Measurements from ENCODE around the gene TRIM28. TPM values are rescaled to one million over a fixed set of nuclear protein-coding genes. Genes with fewer than 3 reads are reported as not detected.

TRIM28 gene
- 554 to 826 TPM (median 682 TPM) in 5 replicates for total RNA-seq (2022; extraction: Qiagen RNA extraction; ENCODE audit: low read depth)

DNA sequence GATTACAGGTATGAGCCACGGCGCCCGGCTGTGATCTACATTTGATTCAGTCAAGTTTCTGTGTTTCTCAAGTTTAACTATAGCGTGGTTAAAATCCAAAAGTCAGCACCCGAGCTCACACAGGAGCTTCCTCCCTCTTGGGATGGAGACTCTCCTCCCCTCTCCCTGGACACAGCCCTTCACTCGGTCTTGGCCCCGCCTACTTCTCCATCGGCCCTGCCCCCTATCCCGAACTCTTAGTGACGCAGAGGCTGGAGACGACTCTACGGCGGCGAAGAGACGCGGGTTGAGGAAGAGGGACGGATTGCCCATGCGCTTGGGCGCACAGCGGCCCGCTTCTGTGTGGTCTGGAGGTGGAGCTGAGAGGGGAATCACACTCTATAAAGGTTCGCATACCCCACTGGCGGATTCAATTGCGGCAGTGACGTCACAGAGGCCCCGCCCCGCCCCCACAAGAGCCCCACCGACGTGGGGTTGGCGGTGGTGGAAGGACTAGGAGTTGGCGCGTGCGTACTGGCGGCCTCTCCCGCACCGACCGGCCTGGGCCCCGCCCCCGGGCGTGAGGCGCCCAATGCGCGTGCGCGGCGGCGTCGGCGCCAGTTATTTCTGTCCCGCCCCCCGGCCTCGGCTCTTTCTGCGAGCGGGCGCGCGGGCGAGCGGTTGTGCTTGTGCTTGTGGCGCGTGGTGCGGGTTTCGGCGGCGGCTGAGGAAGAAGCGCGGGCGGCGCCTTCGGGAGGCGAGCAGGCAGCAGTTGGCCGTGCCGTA lies at the start of gene TRIM28:
Gene TRIM28 (plus strand): TSS at position 239 of the 765 bp plus-strand sequence. CDS start 694 bp downstream, outside the sequence.

DNA sequence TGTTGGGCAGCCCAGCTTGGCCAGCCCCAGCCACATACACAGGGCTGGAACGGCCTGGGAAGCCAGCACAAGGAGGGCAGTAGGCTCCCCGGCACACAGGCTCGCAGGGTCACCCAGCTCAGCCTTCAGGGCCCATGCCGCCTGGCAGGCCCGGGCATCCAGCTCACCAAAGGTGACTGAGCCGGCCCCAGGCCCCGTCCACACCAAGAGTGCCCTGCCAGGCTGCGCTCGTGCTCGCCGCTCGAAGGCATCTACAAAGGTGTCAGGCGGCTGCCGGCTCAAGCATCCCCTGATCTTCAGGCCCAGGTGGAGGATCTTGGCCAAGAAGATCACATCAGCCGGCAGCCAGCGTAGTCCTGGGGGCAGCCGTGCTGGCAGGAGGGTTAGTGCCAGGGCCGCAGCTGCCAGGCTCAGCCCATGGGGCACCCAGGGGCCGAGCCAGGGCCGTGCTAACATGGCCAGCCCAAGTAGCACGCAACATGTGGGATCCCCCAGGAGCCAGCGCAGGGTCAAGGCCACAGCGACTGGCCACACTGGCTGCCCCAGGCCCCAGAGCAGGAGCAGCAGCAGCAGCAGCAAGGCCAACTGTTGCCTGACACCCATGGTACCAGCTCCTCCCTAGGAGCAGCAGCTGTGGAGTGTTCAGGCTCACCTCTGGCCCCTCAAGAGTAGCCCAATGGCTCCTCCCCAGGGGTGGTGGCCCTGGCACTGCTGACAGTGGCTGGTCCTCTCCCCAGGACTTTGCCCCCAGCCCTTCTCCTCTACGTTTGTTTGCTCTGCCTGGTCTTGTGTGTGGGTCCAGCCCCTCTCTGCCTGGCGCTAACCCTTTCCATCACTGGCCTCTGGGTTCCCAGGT lies 32.3 kb upstream of the TRIM28 start, which contains the start of gene SLC27A5:
Gene SLC27A5 (minus strand): TSS at position 640 of the 856 bp plus-strand sequence. CDS start 37 bp downstream, at position 603.

DNA sequence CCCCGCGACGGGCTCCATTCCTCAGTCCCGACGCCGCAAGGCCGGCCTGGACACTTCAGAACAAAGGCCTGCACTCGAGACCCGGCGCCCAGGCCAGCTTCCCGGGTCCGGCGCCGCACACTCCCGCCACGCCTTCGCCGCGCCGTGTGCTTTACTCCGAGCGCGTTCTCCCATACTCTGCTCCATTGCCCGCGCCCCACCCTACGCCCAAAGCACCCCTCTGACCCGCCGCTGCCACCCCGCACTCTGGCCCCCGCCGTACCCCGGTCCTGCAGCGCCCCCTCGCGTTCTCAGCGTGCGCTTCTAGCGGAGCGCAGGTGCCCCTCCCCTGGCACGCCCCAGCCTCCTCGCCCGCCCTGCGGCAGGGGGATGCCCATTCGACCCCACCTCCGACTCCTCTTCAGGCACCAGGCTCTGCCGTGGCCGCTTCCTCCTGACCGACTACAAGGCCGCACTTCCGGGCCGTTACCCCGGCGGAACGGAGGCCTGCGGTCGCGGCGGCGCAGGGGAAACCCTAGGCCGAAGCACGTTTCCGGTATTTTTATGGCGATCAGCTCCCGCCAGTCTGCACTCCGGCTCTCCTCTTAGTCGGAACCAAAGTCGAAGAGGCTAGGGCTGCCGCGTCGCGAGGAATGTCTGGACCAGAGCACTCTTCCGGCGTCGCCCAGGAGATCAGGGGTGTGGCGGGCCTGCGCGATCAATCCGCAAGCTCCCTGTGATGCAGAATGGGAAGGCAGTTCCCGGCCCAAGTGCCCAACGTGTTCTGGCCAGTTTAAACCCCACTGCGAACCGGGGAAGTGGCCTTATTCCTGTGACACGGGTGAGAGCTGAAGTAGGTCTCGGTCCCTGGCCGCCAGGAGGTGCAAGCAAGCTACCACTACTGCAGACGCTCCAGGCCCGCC lies 24.3 kb upstream of the TRIM28 start, which contains the start of gene ZBTB45:
Gene ZBTB45 (minus strand): TSS at position 456 of the 902 bp plus-strand sequence. CDS start 2,137 bp downstream, outside the sequence.

DNA sequence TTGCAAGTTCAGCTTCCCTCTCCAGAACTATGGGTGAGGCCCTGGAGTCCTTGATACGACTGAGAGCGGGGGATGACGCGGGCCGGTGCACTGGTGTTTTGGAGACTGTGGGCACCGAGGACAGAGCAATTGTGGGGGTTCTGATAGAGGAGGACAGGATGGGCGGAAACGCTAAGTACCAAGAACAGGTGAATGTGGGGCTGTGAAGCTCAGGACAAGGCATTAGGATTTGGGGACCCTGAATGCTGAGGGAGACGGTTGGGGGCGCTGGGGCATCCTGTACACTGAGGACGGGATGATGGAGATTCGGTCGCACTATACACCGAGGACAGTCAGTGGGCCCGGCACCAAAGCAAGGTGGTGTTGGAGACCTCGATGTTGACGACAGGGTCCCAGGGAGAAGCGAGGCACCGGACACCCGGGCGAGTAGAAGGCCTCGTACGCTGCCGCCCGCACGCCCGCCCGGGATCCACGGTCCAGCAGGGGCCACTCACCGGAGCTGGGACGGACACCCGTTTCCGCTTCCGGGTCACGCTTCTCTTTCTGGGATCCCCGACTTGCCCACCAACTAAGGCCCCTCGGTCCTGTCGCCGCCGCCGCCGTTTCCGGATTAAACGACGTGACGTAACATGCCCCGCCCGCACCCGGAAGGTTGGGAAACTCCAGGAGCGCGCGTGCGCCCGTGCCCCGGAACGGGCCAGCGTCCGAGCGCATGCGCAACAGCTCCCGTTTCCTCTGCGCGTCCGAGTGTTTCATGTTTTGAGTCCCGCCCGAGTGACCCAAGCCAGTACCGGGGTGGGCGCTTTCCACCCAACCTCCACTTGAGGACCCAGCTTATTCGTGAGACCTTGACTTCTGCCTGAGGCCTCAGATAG lies 10.9 kb downstream of the TRIM28 start, which contains the start of gene CHMP2A:
Gene CHMP2A (minus strand): TSS at position 612 of the 875 bp plus-strand sequence. CDS start 893 bp downstream, outside the sequence.

DNA sequence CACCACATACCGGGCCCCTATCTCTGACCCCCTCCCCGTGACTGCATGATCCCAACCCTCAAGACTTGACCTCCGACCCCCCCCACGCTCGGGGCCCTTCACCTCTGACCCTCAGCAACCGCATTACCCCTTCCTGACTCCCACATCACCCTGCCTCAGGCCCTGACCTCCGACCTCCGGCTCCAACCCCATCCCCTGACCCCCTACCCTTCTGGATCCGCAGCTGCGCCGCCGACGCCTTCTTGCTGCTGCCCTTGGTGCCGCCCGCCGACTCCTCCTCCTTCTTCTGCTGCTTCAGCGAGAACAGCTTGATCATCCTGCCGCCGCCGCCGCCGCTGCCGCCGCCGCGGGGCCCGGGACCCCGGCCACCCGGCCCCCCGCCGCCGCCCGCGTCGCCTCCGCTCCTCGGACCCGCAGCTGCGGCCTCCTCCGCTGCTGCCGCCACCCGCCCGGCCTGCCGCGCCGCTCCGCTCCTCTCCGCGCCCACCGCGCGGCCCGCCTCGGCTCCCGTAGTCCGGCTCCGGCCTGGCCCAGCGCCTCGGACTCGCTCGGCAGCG lies 14.3 kb downstream of the TRIM28 start, which contains the start of gene UBE2M:
Gene UBE2M (minus strand): TSS at position 546 of the 557 bp plus-strand sequence. CDS start 230 bp downstream, at position 316.

GRCh38 chr19:58572818-58573657 lies 29.2 kb downstream of the TRIM28 start, which contains the start of gene MZF1:
MZF1 (minus strand) TSS chr19:58573335; CDS start chr19:58571389, 1,946 bp downstream.

Other genes with a start within 250 kb of the TRIM28 start
- gene ERVK3-1, start 238.7 kb upstream of the TRIM28 start, total RNA-seq (2022; extraction: Qiagen RNA extraction; ENCODE audit: low read depth): 89.0 to 109 TPM (median 96.0 TPM) in 5 replicates
- gene ZSCAN22, start 217.1 kb upstream of the TRIM28 start, total RNA-seq (2022; extraction: Qiagen RNA extraction; ENCODE audit: low read depth): 2.1 to 2.7 TPM (median 2.4 TPM) in 5 replicates
- 11.1 to 14.3 TPM (median 13.5 TPM) in 5 replicates for gene A1BG, start 190.6 kb upstream of the TRIM28 start, total RNA-seq (2022; extraction: Qiagen RNA extraction; ENCODE audit: low read depth)
- 0.77 to 1.4 TPM (median 1.1 TPM) in 5 replicates for gene ZNF497, start 181.3 kb upstream of the TRIM28 start, total RNA-seq (2022; extraction: Qiagen RNA extraction; ENCODE audit: low read depth)
- 0.98 to 1.5 TPM (median 1.4 TPM) in 5 replicates for gene ZNF837, start 163.0 kb upstream of the TRIM28 start, total RNA-seq (2022; extraction: Qiagen RNA extraction; ENCODE audit: low read depth)
- 2,355 to 2,530 TPM (median 2,454 TPM) in 5 replicates for gene RPS5, start 156.8 kb upstream of the TRIM28 start, total RNA-seq (2022; extraction: Qiagen RNA extraction; ENCODE audit: low read depth)
- gene RNF225, start 148.4 kb upstream of the TRIM28 start, total RNA-seq (2022; extraction: Qiagen RNA extraction; ENCODE audit: low read depth): 0.13 to 0.15 TPM in 2 of 5 replicates, not detected in the others
- 18.1 to 21.1 TPM (median 20.1 TPM) in 5 replicates for gene ZNF584, start 135.4 kb upstream of the TRIM28 start, total RNA-seq (2022; extraction: Qiagen RNA extraction; ENCODE audit: low read depth)
- 0.06 to 0.14 TPM (median 0.13 TPM) in 5 replicates for gene ZNF132, start 103.9 kb upstream of the TRIM28 start, total RNA-seq (2022; extraction: Qiagen RNA extraction; ENCODE audit: low read depth)
- 5.3 to 8.0 TPM (median 6.5 TPM) in 5 replicates for gene ZNF324B, start 92.4 kb upstream of the TRIM28 start, total RNA-seq (2022; extraction: Qiagen RNA extraction; ENCODE audit: low read depth)
- gene ZNF324, start 77.0 kb upstream of the TRIM28 start, total RNA-seq (2022; extraction: Qiagen RNA extraction; ENCODE audit: low read depth): 7.6 to 9.7 TPM (median 9.1 TPM) in 5 replicates
- gene ZNF446, start 67.7 kb upstream of the TRIM28 start, total RNA-seq (2022; extraction: Qiagen RNA extraction; ENCODE audit: low read depth): 11.1 to 12.6 TPM (median 12.1 TPM) in 5 replicates
- 26.4 to 30.1 TPM (median 28.2 TPM) in 5 replicates for gene SLC27A5, start 32.1 kb upstream of the TRIM28 start, total RNA-seq (2022; extraction: Qiagen RNA extraction; ENCODE audit: low read depth)
- gene ZBTB45, start 24.3 kb upstream of the TRIM28 start, total RNA-seq (2022; extraction: Qiagen RNA extraction; ENCODE audit: low read depth): 13.0 to 19.0 TPM (median 18.3 TPM) in 5 replicates
- 191 to 213 TPM (median 195 TPM) in 5 replicates for gene CHMP2A, start 11.0 kb downstream of the TRIM28 start, total RNA-seq (2022; extraction: Qiagen RNA extraction; ENCODE audit: low read depth)
- gene UBE2M, start 14.5 kb downstream of the TRIM28 start, total RNA-seq (2022; extraction: Qiagen RNA extraction; ENCODE audit: low read depth): 127 to 152 TPM (median 136 TPM) in 5 replicates
- gene MZF1, start 29.3 kb downstream of the TRIM28 start, total RNA-seq (2022; extraction: Qiagen RNA extraction; ENCODE audit: low read depth): 10.2 to 15.4 TPM (median 14.0 TPM) in 5 replicates